OCI-LY1 (cell line): ENCODE measurements around the gene KCNB1.

Experiments
- H2AFZ ChIP-seq: fragments of 200-600 bp; sonication (generic), shearing (Covaris generic); 2 replicates; pipeline ENCODE4 v1.6.0; 2014; ENCODE audit warnings: antibody characterized with exemption, mild to moderate bottlenecking, low read length
- H3F3A ChIP-seq: fragments of 200-600 bp; sonication (generic), shearing (Covaris generic); 2 replicates; pipeline ENCODE4 v1.6.0; 2014; ENCODE audit warnings: mild to moderate bottlenecking, antibody characterized with exemption, low read length, moderate library complexity; ENCODE audit not compliant: insufficient read depth
- H3K27ac ChIP-seq: fragments of 200-600 bp; sonication (generic); 2 replicates; pipeline ENCODE4 v1.5.1; 2014; ENCODE audit warnings: low read length, mixed run types, mild to moderate bottlenecking, low read depth; ENCODE audit not compliant: poor library complexity, severe bottlenecking
- H3K27me3 ChIP-seq: fragments of 200-600 bp; sonication (generic); 2 replicates; pipeline ENCODE4 v1.6.0; 2014; ENCODE audit warnings: antibody characterized with exemption, mild to moderate bottlenecking, low read length, moderate library complexity; ENCODE audit not compliant: insufficient read depth
- H3K36me3 ChIP-seq: fragments of 200-600 bp; sonication (generic); 2 replicates; pipeline ENCODE4 v1.6.1; 2014; ENCODE audit warnings: mild to moderate bottlenecking, antibody characterized with exemption, low read length, moderate library complexity, mixed read lengths; ENCODE audit not compliant: insufficient read depth
- H3K4me1 ChIP-seq: fragments of 200-600 bp; sonication (generic); 2 replicates; pipeline ENCODE4 v1.5.1; 2014; ENCODE audit warnings: mild to moderate bottlenecking, low read length, moderate library complexity; ENCODE audit not compliant: insufficient read depth, severe bottlenecking
- H3K4me2 ChIP-seq: fragments of 200-600 bp; sonication (generic), shearing (Covaris generic); 2 replicates; pipeline ENCODE4 v1.6.1; 2014; ENCODE audit warnings: low read length
- H3K4me3 ChIP-seq: fragments of 200-600 bp; sonication (generic); 2 replicates; pipeline ENCODE4 v1.5.1; 2014; ENCODE audit warnings: low read length, low read depth, mild to moderate bottlenecking, mixed read lengths; ENCODE audit not compliant: poor library complexity, severe bottlenecking
- H3K79me2 ChIP-seq: fragments of 200-600 bp; shearing (Covaris generic); 2 replicates; pipeline ENCODE4 v1.6.1; 2016; ENCODE audit warnings: mixed run types, low read length, mixed read lengths; ENCODE audit not compliant: insufficient read depth
- H3K9ac ChIP-seq: fragments of 200-600 bp; sonication (generic), shearing (Covaris generic); 2 replicates; pipeline ENCODE4 v1.6.1; 2014; ENCODE audit warnings: mild to moderate bottlenecking, low read length, mixed read lengths
- H3K9me2 ChIP-seq: fragments of 200-600 bp; sonication (generic), shearing (Covaris generic); 2 replicates; pipeline ENCODE4 v1.6.1; 2014; ENCODE audit warnings: low read depth, mild to moderate bottlenecking, low read length, mixed read lengths
- H3K9me3 ChIP-seq: fragments of 200-600 bp; shearing (Covaris generic); 2 replicates; pipeline ENCODE4 v1.6.1; 2014; ENCODE audit warnings: low read length, mixed read lengths
- H4K20me1 ChIP-seq: fragments of 200-600 bp; sonication (generic), shearing (Covaris generic); 2 replicates; pipeline ENCODE4 v1.6.0; 2016; ENCODE audit warnings: mild to moderate bottlenecking, low read length; ENCODE audit not compliant: insufficient read depth
- EZH2 ChIP-seq: fragments of 200-600 bp; sonication (generic), shearing (Covaris generic); IDR thresholded peaks from 2 replicates; pipeline ENCODE4 v1.8.0; 2017; ENCODE audit warnings: borderline replicate concordance, mixed run types, mild to moderate bottlenecking, antibody characterized with exemption, low read length, moderate library complexity, mixed read lengths
- TF ChIP-seq, protein P1 (sequence below): fragments of 200-600 bp; sonication (generic), shearing (Covaris generic); IDR thresholded peaks from 2 replicates; pipeline ENCODE4 v1.5.1; 2017; ENCODE audit warnings: mild to moderate bottlenecking, antibody characterized with exemption, low read length, moderate library complexity, mixed read lengths

KCNB1 gene

GRCh38 chr20:49380337-49380780, 102.1 kb downstream of the KCNB1 start:
- H3K27ac ChIP-seq: no peak overlapping the region
- H2AFZ ChIP-seq: no peak overlapping the region
- no peaks in the 10 kb centered on the region for H3F3A ChIP-seq
- H3K4me2 ChIP-seq: no peak overlapping the region
- H3K79me2 ChIP-seq: no peaks in the 10 kb centered on the region
- H3K27me3 ChIP-seq: no peaks in the 10 kb centered on the region; the same call in 1 of the 2 replicates
- no peaks in the 10 kb centered on the region for H4K20me1 ChIP-seq
- TF ChIP-seq, protein P1, sequence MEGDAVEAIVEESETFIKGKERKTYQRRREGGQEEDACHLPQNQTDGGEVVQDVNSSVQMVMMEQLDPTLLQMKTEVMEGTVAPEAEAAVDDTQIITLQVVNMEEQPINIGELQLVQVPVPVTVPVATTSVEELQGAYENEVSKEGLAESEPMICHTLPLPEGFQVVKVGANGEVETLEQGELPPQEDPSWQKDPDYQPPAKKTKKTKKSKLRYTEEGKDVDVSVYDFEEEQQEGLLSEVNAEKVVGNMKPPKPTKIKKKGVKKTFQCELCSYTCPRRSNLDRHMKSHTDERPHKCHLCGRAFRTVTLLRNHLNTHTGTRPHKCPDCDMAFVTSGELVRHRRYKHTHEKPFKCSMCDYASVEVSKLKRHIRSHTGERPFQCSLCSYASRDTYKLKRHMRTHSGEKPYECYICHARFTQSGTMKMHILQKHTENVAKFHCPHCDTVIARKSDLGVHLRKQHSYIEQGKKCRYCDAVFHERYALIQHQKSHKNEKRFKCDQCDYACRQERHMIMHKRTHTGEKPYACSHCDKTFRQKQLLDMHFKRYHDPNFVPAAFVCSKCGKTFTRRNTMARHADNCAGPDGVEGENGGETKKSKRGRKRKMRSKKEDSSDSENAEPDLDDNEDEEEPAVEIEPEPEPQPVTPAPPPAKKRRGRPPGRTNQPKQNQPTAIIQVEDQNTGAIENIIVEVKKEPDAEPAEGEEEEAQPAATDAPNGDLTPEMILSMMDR: no peak
- no peak for TF ChIP-seq EZH2
- no peaks in the 10 kb centered on the region for H3K36me3 ChIP-seq
- no peaks in the 10 kb centered on the region for H3K4me1 ChIP-seq
- no peaks in the 10 kb centered on the region for H3K9me2 ChIP-seq
- H3K9me3 ChIP-seq: no peaks in the 10 kb centered on the region
- H3K9ac ChIP-seq: no peak overlapping the region
- no peak overlapping the region for H3K4me3 ChIP-seq

DNA sequence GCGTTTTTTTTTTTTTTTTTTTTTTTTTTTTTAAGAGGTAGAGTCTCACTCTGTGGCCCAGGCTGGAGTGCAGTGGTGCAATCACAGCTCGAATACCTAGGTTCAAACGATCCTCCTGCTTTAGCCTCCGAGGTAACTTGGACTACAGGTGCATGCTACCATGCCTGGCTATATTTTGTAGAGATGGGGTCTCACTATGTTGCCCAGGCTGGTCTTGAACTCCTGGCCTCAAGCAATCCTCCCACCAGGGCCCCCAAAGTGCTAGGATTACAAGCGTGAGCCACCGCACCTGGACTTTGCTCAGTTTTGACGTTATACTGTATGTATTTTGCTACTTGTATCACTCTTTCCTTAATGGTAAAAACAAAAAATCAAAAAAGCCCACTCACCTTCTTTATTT, 103.1 kb downstream of the KCNB1 start:
- Histone ChIP-seq H3K9me2 (no peaks in the 10 kb centered on the region), H3K9me3 (no peaks in the 10 kb centered on the region), H3K27me3 (no peaks in the 10 kb centered on the region; the same call in 1 of the 2 replicates), H3K4me3 (no peak overlapping the region), H3K36me3 (no peaks in the 10 kb centered on the region), H3K79me2 (no peaks in the 10 kb centered on the region), H4K20me1 (no peaks in the 10 kb centered on the region), H3F3A (no peaks in the 10 kb centered on the region), H2AFZ (no peak overlapping the region), H3K9ac (no peak overlapping the region), H3K4me2 (no peak overlapping the region), H3K27ac (no peak overlapping the region), H3K4me1 (no peaks in the 10 kb centered on the region)
- TF ChIP-seq EZH2: no peak
- TF ChIP-seq, protein P1: no peak

DNA sequence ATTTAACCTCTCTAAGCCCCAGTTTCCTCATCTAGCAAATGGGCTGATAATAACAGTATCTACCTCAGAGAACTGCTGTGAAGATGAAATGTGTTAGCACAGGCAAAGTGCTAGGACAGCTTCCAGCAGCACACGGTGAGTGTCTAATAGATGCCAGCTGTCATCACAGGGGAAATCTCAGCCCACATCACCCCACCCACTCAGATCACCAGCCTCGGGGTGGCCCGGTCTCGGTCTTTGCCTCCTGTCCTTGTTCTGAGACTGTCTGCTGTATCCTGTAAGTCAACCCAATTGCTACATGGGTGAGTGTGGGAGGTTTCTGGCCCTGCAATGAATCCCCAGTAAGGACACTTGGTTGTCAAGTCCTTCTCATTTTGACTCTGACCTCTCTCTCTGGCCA, 105.1 kb downstream of the KCNB1 start:
- no peaks in the 10 kb centered on the region for H3K79me2 ChIP-seq
- H3K27me3 ChIP-seq: peaks cover 9% of the 10 kb centered on the region; the same call in 1 of the 2 replicates
- TF ChIP-seq, protein P1: no peak
- H3K36me3 ChIP-seq: no peaks in the 10 kb centered on the region
- H3K27ac ChIP-seq: no peak overlapping the region
- no peaks in the 10 kb centered on the region for H3F3A ChIP-seq
- H3K4me1 ChIP-seq: no peaks in the 10 kb centered on the region
- H3K9ac ChIP-seq: no peak overlapping the region
- no peaks in the 10 kb centered on the region for H3K9me3 ChIP-seq
- H3K4me3 ChIP-seq: no peak overlapping the region
- no peak overlapping the region for H3K4me2 ChIP-seq
- no peaks in the 10 kb centered on the region for H3K9me2 ChIP-seq
- no peaks in the 10 kb centered on the region for H4K20me1 ChIP-seq
- H2AFZ ChIP-seq: no peak overlapping the region
